ENCODE data around the gene BPIFB1.
A peak's percentile ranks its signal among the peaks of the same experiment; 100 is the strongest.

The BPIFB1 gene, protein sequence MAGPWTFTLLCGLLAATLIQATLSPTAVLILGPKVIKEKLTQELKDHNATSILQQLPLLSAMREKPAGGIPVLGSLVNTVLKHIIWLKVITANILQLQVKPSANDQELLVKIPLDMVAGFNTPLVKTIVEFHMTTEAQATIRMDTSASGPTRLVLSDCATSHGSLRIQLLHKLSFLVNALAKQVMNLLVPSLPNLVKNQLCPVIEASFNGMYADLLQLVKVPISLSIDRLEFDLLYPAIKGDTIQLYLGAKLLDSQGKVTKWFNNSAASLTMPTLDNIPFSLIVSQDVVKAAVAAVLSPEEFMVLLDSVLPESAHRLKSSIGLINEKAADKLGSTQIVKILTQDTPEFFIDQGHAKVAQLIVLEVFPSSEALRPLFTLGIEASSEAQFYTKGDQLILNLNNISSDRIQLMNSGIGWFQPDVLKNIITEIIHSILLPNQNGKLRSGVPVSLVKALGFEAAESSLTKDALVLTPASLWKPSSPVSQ

DNA sequence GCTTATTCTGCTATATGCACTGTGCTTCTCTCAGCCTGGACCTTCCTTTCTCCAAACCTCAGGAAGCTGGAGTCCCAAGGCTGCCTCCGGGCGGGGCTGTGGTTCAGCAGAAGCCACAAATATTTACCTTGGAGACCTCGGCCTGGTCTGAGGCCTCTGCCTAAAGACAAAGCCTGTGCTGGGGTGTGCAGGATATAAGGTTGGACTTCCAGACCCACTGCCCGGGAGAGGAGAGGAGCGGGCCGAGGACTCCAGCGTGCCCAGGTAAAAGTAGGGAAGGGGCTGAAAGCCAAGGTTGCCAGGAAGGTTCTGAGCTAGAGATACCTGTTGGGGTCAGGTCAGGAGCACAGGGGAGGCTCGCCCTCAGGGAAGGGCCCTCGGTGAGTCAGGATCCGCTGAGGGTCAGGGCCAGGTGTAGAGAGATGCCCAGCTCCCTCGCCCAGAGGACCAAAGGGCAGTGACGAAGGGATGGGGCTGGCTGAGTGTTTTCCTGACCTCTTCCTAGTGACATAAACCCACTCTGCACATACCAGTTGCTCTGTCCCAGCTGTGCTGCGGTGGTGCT, at the start of gene BPIFB1:
Gene BPIFB1, plus strand, starts transcription at position 224 of the 565 bp plus-strand sequence. CDS start 2,860 bp downstream, outside the sequence.
- no peak for DNase-seq

DNA sequence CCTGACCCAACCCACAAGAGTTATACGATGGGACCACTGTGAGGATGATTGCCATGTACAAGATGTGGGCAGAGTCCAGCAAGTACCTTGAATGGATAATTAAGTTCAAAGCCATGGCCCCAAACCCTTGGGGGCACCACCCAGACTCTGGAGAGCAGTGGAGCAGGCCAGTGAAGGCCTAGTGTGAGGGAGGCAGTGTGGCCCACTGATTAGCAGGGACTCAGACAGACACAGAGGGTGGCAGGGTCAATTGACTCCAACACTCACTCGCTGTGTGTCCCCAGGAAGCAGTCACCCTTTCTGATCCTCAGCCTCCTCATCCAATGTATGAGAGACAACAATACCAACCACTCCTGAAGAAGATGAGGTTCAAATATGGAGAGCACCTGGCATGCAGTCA, 49.0 kb upstream of the BPIFB1 start:
- no peak for DNase-seq

DNA sequence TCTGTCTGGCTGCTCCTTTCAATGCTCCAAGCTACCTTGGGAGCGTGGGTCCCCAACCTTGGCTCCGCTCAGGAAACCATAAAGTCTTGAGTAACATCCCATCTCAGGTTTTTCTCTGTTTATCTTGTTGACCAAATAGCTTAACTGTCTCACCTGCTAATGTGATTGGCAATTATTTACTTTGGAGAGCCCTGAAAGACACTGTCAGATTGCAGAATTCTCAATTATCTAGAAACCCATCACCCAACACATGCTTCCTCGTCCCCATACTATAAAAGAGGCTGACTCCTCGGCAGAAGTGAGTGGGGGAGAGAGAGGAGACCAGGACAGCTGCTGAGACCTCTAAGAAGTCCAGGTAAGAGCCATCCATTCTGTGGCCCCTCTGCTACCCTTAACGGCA, 47.3 kb upstream of the BPIFB1 start, which contains the start of gene BPIFA1:
Gene BPIFA1, plus strand, starts transcription at position 301 of the 400 bp plus-strand sequence. CDS start 1,716 bp downstream, outside the sequence.
- DNase-seq: no peak

DNA sequence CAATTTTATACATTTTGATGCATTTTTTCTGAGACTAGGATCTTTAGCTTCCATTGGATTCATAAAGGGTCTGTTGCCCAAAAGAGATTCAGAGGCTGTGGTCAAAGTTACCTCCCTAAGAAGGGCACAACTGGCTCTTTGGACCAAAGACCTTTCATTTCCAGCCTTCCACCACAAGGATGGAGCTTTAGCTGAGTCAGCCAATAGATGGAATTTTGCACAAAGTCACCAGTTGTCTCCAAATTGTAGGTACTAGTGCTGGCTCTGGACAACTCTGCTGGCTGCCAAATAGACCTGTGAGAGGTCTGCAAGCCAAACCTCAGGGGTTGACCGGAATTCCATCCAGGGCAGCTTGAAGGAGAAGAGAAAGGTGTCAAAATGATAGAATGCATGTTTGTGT, 46.7 kb upstream of the BPIFB1 start:
- no peak for DNase-seq

DNA sequence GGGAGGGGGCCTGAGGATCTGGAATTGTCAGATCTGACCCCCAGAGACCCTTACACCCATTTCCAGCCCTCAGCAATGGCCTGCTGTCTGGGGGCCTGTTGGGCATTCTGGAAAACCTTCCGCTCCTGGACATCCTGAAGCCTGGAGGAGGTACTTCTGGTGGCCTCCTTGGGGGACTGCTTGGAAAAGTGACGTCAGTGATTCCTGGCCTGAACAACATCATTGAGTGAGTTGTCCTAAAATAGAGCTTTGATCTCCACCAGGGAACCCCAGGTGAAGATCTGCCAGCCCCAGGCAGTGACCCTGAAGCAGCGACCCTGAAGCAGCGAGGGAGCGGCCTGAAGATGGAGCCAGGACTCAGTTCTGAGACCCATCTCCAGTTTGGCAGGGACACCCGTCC, 45.0 kb upstream of the BPIFB1 start:
- no peak for DNase-seq

DNA sequence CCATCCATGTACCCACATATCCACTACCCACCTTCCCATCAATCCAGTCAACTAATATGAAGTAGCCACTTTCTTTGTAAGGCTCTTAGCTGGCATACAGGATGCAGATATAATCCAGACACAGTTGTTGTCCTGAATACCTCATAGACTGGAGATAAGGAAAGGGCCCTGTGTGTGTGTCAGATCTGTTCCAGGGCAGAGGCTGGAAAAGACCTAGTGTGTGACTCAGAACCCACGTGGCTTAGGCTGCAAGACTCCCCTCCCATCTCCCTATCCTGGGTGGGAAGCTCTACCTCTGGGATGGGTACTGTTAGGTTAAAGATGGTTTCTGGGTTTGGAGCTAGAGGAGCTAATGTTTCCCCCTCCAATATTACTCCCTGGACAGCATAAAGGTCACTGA, 43.6 kb upstream of the BPIFB1 start:
- DNase-seq: no peak

DNA sequence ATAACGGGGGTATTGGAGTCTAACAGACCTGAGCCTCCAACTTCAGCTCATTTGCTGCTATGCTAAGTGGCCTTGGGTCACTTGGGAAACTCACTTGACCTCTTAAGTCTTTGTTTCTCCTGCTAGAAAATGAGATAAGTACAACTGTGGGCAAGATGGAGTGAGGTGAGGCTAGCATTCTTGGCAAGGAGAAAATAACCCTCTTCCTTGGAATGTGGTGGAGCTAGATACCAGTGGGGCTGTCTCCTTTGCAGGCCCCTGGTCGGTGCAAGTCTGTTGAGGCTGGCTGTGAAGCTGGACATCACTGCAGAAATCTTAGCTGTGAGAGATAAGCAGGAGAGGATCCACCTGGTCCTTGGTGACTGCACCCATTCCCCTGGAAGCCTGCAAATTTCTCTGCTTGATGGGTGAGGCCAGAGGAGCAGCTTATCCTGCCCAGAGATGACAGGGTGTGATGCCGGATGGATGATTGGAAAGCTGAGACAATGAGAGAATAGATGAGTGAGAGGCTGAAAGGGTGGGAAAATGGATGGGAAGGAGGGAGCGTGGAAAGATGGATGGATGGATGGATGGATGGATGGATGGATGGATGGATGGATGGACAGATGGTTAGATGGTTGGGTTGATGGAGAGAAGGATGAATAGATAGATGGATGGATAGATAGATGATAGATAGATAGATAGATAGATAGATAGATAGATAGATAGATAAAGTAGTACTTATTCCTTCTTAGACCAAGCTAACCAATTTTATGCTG, 42.9 kb upstream of the BPIFB1 start:
- DNase-seq: no peak

DNA sequence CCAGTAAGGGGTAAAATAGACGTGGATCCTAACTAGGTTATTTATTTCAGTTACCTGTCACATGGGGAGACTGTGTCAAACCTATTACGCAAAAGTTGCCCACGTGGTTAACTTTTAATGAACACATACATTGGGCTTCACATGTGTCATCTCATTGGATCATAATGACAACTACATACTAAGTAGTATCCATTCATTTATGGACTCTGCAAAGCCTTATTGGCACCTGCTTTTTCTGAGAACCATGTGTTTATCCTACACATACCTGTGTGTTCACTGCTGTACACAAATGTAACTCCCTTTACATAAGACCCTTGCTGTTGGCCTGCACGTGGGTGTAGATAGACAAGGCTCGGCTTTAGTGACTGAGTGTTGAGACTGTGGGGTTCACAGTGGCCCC, 42.1 kb upstream of the BPIFB1 start:
- no peak for DNase-seq

DNA sequence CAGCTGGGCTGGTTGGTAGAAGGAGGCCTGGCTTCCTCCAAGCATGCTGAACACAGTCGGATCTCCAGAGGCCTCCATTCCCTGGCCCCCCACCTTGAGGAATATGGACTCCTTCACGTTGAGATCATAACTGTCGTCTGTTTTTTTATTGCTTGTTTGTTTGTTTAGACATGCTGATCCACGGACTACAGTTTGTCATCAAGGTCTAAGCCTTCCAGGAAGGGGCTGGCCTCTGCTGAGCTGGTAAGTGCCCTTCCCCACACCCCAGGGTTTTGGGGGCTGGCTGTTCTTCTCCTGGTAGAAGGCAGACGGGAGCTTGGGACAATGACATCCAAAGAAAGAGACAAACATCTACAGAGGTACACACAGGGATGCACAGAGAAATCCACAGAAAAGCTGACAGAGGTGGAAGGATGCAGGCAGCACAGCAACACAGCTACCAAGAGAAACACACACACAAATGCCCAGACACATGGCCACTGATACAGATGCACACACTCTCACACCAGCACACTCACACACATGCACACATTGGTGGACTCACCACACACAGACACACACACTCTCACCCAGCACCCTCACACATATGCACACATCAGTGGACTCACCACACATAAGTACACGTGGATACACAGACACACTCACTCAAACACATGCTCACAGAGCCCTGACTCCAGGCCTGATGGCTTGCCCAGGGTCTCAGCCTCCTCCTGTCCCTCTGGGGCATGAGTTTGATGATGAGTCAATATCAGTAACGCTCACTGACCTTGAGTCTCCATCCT, 40.5 kb upstream of the BPIFB1 start:
- DNase-seq: no peak

DNA sequence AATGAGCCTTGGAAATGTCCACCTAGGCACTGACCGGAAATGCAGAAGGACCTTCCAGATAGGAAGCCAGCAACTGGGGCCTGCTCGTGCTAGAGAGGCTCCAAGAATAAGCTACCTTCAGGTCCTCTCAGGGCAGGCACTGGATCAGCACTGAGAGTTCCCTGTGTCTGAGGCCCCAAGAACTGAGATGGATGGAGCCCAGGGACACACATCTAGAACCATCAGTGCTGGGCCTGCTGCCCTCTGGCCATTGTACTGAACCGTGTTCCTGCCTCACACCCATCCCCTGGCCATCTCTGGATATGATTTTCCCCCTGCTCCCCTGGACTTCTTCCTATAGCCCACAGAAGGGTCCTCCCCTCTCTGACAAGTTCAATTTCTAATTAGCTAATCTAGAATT, 36.9 kb upstream of the BPIFB1 start:
- no peak for DNase-seq

DNA sequence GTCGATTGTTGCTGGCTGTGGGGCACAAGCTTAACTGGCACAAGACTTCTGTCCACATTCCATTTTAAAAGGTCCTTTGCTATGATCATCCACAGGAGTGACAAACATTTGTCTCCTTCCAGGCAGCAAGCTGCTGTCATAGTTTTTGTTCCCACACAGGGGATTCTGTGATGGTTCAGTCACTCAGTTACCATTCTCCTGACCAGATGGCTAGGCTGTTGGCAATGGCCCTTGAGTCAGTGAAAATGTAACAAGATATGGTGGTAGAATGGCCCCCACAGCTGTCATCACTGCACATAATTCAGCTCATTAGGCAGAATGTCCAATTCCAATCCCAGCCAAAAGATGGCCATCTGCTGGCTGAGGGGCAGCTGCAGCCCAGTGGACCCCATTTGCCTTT, 33.6 kb upstream of the BPIFB1 start:
- no peak for DNase-seq

DNA sequence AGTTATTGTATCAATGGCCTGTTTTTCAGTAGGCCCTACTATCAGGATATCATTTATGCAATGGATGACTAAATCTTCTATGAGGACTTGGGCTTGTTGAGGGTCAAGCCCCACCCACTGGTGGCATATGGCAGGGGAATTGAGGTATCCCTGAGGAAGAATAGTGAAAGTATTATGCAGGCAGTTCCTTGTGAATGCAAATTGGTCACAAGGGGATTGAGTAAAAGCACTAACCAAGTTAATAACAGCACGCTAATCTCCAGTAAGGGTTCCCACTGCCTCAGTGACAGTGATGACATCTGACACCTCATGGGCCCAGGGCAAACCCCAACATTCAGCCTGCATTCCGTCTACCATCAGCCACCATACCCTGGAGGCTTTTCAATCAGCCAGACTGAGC, 32.3 kb upstream of the BPIFB1 start:
- no peak for DNase-seq

DNA sequence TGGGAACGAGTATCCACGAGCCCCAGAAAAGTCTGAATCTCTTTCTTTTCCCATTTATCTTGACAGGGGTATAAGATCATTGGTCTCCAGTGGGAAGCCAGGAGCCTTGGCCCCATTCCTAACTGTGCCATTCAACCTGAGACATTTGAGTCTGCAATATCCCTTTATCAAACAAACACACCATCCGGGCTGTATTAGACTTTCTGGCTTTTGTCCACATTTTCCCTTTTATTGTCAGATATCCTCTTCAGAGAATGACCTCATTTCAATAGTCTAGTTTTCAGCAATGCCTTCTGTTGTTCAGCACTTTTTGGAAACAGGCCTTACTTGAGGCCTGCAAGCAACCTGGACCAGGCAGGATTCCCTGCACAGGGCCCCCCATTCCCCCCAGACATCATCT, 31.5 kb upstream of the BPIFB1 start:
- no peak for DNase-seq

DNA sequence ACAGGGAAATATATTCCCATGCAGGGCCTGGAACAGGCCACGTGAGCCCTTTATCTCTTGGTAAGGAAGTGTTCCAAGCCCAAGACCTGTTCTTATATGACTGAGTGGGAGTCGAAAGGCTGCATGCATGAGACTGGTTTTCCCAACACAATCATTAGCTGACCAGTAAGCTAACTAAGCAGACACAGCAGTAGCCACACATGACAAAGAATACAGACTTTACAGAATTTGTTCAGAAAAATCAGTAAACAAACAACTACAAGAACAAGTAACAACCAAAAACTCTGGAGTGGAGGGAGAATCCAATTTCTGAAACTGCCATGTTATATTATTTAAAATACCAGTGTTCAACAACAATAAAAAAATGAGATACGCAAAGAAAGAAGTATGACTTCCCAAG, 30.6 kb upstream of the BPIFB1 start:
- DNase-seq: no peak

DNA sequence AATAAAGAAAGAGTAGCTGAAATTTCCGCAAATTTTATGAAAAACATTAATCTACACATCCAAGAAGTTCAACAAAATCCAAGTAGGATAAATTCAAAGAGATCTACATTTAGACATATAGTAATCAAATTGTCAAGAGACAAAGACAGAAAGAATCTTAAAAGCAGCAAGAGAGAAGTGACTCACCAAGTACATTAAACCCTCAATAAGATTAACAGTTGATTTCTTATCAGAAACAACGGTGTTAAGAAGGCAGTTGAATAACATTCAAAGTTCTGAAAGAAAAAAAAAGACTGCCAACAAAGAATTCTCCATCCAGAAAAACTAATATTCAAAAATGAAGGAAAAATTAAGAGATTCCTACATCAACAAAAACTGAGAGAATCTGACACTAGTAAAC, 28.0 kb upstream of the BPIFB1 start:
- no peak for DNase-seq

DNA sequence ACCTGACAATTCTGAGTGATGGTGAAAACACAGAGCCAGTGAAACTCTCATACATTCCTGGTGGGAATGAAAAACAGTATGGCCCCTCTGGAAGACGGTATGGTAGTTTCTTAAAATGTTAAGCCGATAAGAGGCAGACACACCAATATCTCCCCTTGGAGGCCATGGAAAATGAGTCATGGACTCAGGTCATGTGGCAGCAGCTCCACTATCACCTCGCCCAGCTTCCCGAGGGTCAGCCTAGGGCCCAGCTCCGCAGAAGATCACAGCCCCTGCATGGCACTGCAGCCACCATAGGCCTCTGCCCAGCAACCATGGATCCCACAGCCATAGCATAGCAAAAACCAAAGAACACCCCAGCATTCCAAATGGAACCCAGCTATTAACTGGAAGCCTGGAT, 25.8 kb upstream of the BPIFB1 start:
- no peak for DNase-seq

DNA sequence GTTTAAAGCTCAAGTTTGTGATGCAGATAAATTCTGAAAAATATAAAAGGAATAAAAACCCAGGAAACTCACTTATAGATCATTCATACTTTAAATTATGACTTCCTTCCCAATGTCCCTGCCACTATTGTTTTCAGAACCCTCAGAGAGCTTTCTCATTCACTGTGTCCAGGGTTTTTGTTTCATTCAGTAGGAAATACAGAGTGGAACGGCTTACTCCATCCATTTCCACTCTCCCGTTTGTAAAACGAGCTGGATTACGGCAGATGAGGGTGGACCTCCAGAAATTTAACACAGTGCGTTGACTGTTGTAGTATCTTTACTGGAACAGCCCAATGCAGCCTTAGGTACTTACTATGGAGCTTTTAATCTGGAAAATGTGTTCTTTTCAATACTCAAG, 23.6 kb upstream of the BPIFB1 start:
- DNase-seq: no peak

DNA sequence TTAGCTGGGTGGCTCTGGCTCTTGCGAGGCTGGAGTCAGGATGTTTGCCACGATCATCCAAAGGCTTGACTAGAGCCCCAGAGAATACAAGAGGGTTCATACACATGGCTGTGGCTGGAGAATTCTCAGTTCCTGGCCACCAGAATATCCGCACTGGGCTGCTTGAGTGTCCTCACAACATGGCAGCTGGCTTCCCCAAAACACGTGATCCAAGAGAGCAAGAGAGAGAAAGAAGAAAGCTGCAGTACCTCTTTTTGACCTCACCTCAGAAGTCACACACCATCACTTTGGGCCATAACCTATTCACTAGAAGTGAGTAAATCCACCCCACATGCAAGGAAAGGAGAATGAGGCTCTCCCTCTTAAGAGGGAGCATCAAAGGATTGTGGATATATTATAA, 21.5 kb upstream of the BPIFB1 start:
- DNase-seq: no peak

DNA sequence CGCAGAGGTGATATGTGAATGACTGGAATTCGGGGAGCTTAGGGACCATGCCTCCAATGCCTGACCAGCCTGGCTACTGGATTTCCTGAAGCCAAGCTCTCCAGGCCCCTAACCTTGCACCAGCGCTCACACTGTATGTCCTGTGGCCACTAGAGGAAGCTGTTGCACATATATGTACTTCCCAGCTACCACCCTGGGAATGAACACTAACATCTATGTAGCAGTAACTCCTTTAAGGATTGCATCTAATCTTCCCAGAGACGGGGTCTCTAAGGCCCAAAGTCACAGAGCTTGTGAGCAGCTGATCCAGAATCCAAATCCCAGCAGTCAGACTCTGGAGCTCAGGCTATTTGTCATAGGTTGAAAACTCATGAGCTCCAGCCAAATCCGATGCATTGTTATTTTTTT, 20.4 kb upstream of the BPIFB1 start:
- DNase-seq: peak; percentile 68

DNA sequence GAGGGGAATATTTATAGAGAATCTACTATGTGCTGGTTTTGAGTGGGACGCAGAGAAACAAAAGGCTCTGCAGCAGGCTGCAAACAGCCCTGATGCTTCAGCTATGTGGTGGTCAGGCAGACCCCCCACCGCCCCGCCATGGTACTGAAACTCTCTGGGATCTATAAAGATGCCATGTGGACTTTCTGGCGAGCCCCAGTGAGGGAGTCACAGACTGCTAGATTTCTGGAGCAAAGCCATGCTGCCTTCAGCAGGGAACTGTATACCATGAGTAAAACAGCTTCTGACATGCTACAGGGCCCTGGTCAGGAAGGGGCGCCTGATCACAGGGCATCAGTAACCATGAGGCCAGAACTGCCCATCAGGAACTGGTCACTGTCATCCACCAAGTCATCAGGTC, 19.2 kb upstream of the BPIFB1 start:
- no peak for DNase-seq

DNA sequence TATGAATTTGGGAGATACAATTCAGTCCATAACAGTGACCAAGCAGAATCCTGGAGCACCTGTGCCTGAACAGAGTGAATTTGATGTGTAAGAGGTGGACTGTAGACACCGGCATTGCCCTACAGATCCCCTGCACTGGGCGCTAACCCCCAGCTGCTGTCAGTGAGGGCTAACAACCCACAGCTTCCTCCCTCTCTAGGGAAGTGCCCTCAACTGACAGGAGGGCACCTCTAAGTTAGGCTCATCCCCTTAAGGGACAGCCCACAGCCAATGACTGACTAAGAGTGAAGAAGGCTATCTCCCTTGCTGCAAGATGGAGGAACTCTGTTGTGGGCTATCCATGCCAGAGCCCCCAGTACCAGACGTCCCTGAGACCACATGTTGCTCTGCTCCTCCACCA, 15.3 kb upstream of the BPIFB1 start:
- peak; percentile 19 for DNase-seq

DNA sequence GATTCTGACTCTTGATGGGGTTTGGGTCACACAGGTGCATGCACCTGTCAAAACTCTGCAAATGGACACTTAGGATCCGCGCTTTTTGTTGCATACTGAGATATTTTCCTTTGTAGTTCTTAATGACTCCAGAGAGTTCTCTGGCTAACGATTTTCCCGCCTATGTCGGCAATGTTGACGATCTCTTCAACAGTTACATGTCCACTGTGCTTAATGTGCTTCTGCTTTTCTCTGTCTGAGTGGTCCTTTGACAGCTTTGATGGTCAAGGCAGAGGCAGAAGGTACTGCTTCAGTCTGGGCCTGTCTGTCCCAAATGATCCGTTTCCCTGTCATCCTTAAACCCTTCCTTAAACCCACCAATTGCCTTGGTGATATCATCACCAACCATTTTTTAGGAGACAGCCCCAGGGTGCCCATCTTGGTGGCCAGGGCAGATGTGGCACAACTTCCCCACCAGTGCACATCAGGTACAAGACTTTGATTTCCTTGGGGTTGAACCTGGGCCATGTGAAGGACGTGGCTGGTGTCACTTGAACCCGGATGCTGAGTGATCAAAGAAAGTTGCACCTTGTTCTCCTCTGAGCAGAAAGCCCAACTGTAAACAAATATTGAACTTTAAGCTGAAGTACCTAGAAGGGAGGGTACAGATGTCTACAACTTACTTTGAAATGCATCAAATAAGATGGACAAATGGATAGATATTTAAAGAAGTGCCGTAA, 10.7 kb upstream of the BPIFB1 start:
- DNase-seq: no peak

Data from hematopoietic multipotent progenitor cell treated with erythropoietin and hydrocortisone succinate and interleukin-3 and kit ligand, for 6 days (in vitro differentiated cells).